PC-9 (cell line): Measurements from ENCODE around the gene DNM3.

Experiments used
- CTCF ChIP-seq: fragments of 200-600 bp; sonication (generic); conservative IDR thresholded peaks from 2 replicates; pipeline ENCODE4 v1.6.1; 2017; ENCODE audit warnings: mixed run types, antibody characterized with exemption, mild to moderate bottlenecking, moderate library complexity
- EZH2 ChIP-seq: fragments of 200-600 bp; sonication (generic); IDR thresholded peaks from 2 replicates; pipeline ENCODE4 v1.8.0; 2017; ENCODE audit warnings: antibody characterized with exemption, low read depth

- TF ChIP-seq CTCF = no peak
- TF ChIP-seq EZH2 = no peak
Measured at GRCh38 chr1:172414331-172414730, 573.0 kb downstream of the DNM3 start.
